HG03342 (cell line): ENCODE measurements around the gene TMEM120B.
"Not testable (repeated sequence)": the region's sequence is repeated elsewhere in the genome, so short reads cannot be mapped to it uniquely, and the experiment has no call there.

Source experiments
- ATAC-seq: cut with Tn5 transposase; IDR thresholded peaks from one replicate; pipeline ENCODE4 v1.9.1; 2021; ENCODE audit warnings: mild to moderate bottlenecking, moderate library complexity; ENCODE audit not compliant: unreplicated experiment

Gene TMEM120B

DNA sequence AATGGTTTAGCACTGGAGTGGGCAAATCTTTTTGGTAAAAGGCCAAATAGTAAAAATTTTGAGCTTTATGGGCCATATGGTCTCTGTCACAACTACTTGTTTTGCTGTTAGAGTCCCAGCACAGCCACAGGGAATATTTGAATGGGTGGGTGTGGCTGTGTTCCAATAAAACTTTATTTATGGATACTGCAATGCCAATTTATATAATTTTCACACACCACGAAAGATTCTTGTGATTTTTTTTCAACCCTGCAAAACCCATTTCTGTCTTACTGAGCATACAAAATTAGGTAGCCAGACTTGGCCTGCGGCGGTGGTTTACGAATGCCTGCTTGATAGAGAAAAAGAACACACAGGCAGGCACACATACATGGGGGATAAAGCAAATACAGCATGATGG lies 28.3 kb downstream of the TMEM120B start:
- no peak for ATAC-seq

DNA sequence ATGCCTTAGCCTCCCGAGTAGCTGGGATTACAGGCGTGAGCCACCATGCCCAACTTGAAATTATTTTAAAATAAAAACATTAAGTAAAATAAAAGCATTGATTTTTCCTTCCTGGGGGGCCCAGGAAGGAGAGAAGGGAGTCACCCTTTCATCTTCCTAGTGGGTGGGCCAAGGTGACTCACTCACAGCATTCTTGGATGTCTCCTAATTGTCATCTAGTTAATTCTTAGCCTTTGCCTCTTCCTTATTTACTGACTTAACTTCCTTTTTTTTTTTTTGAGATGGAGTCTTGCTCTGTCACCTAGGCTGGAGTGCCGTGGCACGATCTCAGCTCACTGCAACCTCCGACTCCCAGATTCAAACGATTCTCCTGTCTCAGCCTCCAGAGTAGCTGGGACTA lies 29.2 kb downstream of the TMEM120B start:
- no peak for ATAC-seq

DNA sequence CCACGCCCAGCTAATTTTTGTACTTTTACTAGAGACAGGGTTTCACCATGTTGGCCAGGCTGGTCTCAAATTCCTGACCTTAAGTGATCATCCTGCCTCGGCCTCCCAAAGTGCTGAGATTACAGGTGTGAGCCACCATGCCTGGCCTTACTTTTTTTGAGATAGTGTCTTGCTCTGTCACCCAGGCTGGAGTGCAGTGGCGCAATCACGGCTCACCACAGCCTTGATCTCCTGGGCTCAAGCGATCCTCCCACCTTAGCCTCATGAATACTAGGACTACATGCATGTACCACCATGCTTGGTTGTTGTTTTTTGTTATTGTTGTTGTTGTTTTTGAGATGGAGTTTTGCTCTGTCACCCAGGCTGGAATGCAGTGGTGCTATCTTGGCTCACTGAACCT lies 33.0 kb downstream of the TMEM120B start:
- not testable (repeated sequence) for ATAC-seq

DNA sequence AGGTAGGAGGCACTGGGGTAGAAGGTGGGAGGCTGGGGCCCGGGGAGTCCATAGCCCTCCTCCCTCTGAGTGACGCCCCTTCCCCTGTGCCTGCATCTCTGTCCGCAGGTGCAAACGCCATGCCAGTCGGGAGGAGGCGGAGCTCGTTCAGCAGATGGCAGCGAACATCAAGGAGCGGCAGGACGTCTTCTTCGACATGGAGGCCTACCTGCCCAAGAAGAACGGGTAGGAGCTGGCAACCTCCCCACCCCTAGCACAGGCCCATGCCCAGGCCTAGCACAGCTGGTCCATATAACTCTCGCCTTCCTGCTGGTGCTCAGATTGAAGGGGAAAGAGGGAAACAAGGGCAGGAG lies 35.6 kb downstream of the TMEM120B start:
- no peak for ATAC-seq

DNA sequence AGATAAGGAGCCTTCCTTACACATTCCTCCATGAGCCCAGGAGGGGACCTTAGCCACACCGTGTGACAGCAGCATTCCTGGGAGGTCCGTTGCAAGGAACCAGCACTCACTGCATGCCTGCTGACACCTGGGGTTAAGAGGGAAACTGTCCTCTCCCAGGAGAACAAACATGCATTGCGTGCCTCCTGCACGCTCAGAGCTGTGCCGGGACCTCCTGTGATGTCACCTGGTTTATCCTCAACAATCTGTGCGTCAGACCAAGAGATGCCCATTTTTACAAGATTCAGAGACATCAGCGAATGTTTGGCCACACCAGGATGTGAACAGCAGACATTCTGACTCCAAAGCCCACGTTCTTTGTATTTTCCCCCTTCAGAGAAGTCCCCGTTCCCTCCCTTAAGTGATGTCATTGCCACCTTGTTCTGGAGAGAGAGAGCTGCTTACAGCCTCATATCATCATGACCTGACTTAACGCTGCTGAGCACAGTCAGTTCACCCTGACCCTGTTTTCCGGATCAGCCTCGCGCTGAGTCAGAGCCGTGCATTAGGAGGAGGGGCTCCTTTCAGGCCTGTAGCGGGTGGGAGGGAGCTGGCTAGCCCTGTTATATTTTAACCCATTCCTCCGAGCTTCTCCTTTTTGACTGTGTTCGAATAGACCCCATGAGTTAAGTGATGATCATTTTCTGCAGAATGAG lies 36.2 kb downstream of the TMEM120B start:
- ATAC-seq, result peak; percentile 77

DNA sequence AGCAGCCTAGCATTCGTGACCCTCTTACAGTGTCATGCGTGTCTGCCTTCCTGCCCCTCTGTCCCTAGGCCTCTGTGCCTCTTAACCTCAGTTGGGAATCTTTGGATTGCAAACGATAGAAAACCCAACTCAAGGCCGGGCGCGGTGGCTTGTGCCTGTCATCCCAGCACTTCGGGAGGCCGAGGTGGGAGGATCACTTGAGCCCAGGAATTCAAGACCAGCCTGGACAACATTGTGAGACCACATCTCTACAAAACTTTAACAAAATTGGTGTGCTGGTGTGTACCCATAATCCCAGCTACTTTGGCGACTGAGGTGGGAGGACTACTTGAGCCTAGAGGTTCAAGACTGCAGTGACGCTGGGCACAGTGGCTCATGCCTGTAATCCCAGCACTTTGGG lies 36.7 kb downstream of the TMEM120B start:
- no peak for ATAC-seq

- ATAC-seq, result no peak
Observed at GRCh38 chr12:121750507-121750955, 38.0 kb downstream of the TMEM120B start.

GRCh38 chr12:121751034-121751433 lies 38.5 kb downstream of the TMEM120B start:
- ATAC-seq, result no peak

DNA sequence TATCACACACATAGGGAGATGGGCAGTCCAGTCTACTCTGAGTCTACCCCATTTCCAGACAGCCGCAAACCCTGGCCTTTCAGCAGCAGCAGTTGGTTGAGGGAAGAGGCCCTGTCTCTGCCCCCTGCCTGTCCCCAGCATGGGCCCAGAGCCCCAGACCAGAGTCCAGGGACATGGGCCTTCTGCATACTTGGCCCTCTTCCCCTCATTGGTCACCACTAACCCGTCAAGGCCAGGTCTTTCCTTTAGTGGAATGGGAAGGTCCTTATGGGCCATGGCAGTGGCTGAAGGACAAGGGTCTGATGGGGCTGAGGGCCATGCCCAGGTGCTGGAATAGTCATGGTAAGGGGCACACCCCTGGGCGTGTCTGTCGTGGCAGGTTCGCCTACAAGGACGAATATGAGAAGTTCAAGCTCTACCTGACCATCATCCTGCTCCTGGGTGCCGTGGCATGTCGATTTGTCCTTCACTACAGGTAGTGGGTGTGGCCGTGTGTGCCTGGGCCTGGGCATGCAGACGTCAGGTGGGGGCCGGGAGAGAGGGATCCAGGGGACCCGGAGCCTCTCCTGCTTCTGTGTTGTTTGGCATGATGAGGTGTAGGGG lies 39.3 kb downstream of the TMEM120B start:
- ATAC-seq, result no peak

- no peak for ATAC-seq
Observed at GRCh38 chr12:121753844-121754264, 41.3 kb downstream of the TMEM120B start.

DNA sequence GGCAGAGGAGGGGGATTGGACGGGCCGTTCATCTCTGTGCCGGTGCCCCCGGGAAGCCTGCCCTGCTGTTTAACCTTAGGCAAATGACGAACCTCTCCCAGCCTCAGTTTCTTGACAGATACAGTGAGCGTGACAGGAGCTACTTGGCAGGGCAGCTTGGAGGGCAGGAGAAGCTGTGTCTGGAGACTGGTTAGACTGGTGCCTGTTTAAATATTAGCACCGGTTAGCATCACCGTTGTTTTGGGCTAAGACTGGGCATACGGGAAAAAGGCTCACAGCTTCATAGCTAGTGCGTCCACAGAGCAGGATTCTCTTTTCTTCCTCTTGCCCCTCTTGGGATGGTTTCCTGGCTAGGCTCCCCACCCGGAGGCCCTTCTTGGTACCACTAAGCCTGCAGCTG lies 42.3 kb downstream of the TMEM120B start:
- ATAC-seq, result no peak

GRCh38 chr12:121755591-121755990 lies 43.0 kb downstream of the TMEM120B start:
- ATAC-seq, result no peak

GRCh38 chr12:121758536-121758935 lies 46.0 kb downstream of the TMEM120B start:
- ATAC-seq, result not testable (repeated sequence)

- no peak for ATAC-seq
Observed at GRCh38 chr12:121762269-121762668, 49.7 kb downstream of the TMEM120B start.

- no peak for ATAC-seq
Observed at GRCh38 chr12:121764808-121765207, 52.3 kb downstream of the TMEM120B start.

- ATAC-seq, result no peak
Observed at GRCh38 chr12:121765573-121765972, 53.0 kb downstream of the TMEM120B start.

DNA sequence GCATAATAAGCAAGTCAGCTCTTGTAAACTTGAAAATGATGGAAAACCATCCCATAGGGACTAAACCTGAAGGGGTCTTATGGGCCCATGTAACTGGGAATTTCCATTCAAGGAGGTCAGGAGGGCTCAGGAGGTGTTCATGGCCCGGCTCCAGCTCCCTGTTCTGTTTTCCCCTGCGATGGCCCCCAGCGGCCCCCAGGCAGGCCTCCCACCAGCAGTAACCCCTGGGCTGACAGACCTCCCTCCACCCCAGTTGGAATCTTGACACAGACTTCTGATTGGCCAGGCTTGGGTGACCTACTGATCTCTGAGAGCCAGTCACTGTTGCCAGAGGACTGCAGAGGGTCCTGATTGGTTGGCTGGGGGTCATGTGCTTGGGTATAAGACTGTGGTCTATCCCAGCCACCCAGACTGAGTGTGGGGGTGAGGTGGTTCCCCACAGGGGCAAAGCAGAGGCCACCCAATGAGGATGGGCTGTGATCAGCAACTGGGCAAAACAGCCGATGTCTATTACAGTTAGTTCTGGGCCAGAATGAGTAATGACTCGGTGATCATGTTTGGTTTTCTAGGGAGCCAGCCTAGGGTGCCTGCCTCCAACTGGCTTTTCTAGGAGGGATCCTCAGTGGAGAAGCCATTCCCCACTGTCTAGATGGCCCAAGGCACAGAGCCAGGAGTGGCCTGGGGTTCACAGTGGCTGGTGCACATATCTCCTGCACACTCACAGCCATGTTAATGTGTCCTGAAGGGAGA lies 53.9 kb downstream of the TMEM120B start:
- no peak for ATAC-seq

GRCh38 chr12:121767525-121768016 lies 55.0 kb downstream of the TMEM120B start:
- no peak for ATAC-seq

- ATAC-seq, result no peak
Observed at GRCh38 chr12:121769297-121769830, 56.8 kb downstream of the TMEM120B start.

- no peak for ATAC-seq
Observed at GRCh38 chr12:121769831-121770301, 57.3 kb downstream of the TMEM120B start.

DNA sequence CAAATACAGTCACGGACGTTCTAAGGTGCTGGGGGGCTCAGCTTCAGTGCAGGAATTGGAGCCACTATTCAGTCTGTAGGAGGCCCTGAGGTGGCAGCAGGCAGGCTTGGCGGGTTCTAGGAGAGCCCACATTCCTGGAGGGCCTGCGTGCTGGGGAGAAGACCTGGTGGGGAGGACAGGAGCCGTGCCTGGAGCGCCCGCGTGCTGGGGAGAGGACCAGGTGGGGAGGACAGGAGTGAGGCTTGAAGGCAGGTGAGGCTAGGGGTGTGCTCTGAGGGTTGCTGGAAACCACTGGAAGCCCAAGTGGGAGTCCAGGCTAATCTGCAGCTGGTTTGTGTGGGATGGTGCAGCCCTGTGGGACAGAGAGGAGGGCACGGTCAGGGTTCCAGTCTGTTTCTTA lies 57.8 kb downstream of the TMEM120B start:
- no peak for ATAC-seq
